H1 (cell line): ENCODE results near the gene GNB3. TPM values are rescaled to one million over a fixed set of nuclear protein-coding genes. Genes with fewer than 3 reads are reported as not detected.

Source experiments
- CTCF ChIA-PET: fragments of 300-600 bp; sonication (Branson Sonifier 250); formaldehyde crosslinking; loops from one replicate; lab custom pipeline; 2021; ENCODE audit not compliant: partially characterized antibody; lab: Charles Lee
- POLR2A ChIA-PET: fragments of 300-600 bp; sonication (Branson Sonifier 250); formaldehyde crosslinking; loops from one replicate; lab custom pipeline; 2021; ENCODE audit warnings: inconsistent platforms; ENCODE audit not compliant: partially characterized antibody; lab: Charles Lee
- DNase-seq, 2 experiments: peaks; one replicate each; pipeline versions ENCODE4 v3.0.0 to v3.0.0-alpha.2; 2010 to 2022; ENCODE audit warnings: low spot score in 2 of 2, low read depth in 1 of 2, mixed read lengths in 1 of 2
- FAIRE-seq: peaks from 2 replicates; lab custom pipeline; 2011; peaks lifted over from hg19 to GRCh38; lab: Jason Lieb, UNC
- H2AFZ ChIP-seq: 2 replicates; pipeline ENCODE4 v1.8.1; 2012; ENCODE audit warnings: low read length, inconsistent platforms
- H2AK5ac ChIP-seq: 2 replicates; pipeline ENCODE4 v1.6.1; 2013; ENCODE audit warnings: low read depth, low read length
- H2BK120ac ChIP-seq: replicated peaks from 2 replicates; pipeline ENCODE3; 2013; ENCODE audit warnings: low read depth, low read length, inconsistent platforms
- H2BK12ac ChIP-seq: 2 replicates; pipeline ENCODE4 v1.6.1; 2013; ENCODE audit warnings: low read depth, low read length
- H2BK15ac ChIP-seq: 2 replicates; pipeline ENCODE4 v1.6.1; 2013; ENCODE audit warnings: low read length
- H2BK20ac ChIP-seq: 2 replicates; pipeline ENCODE4 v1.6.1; 2013; ENCODE audit warnings: low read length
- H2BK5ac ChIP-seq: 2 replicates; pipeline ENCODE4 v1.6.1; 2013; ENCODE audit warnings: low read depth, low read length
- H3K14ac ChIP-seq: 2 replicates; pipeline ENCODE4 v1.6.1; 2013; ENCODE audit warnings: inconsistent platforms; ENCODE audit not compliant: insufficient read length
- H3K18ac ChIP-seq: 2 replicates; pipeline ENCODE4 v1.6.1; 2013; ENCODE audit warnings: low read length; ENCODE audit errors: extremely low read depth
- H3K23ac ChIP-seq: 2 replicates; pipeline ENCODE4 v1.6.1; 2013; ENCODE audit warnings: inconsistent platforms; ENCODE audit not compliant: insufficient read length
- H3K23me2 ChIP-seq: 2 replicates; pipeline ENCODE4 v1.6.1; 2013; ENCODE audit warnings: low read depth, low read length
- H3K27ac ChIP-seq: 2 replicates; pipeline ENCODE4 v1.6.1; 2011; ENCODE audit warnings: low read depth, low read length, inconsistent platforms
- H3K27me3 ChIP-seq, 4 experiments: replicated peaks in 1 of 4; 1 replicate in 1 of 4; 2 replicates in 3 of 4; pipeline versions ENCODE4 v1.6.1 to v1.8.1; 2011 to 2013; ENCODE audit warnings: low read length in 3 of 4, mild to moderate bottlenecking in 3 of 4, inconsistent platforms in 2 of 4, mixed read lengths in 2 of 4, moderate library complexity in 1 of 4; ENCODE audit not compliant: control insufficient read depth in 3 of 4, insufficient read depth in 3 of 4; ENCODE audit errors: extremely low read depth in 1 of 4
- H3K36me3 ChIP-seq, 4 experiments: 2 replicates each; pipeline versions ENCODE4 v1.6.1 to v1.8.1; 2011 to 2013; ENCODE audit warnings: mild to moderate bottlenecking in 4 of 4, low read length in 3 of 4, moderate library complexity in 2 of 4, control low read depth in 1 of 4, inconsistent platforms in 1 of 4; ENCODE audit not compliant: insufficient read depth in 4 of 4, control insufficient read depth in 2 of 4
- H3K4ac ChIP-seq: replicated peaks from 2 replicates; pipeline ENCODE3; 2013; ENCODE audit warnings: low read length, low read depth, mixed read lengths, inconsistent platforms; ENCODE audit not compliant: insufficient read length
- H3K4me1 ChIP-seq, 4 experiments: replicated peaks in 1 of 4; 1 replicate in 1 of 4; 2 replicates in 3 of 4; pipeline versions ENCODE4 v1.6.1 to v1.8.1; 2011 to 2013; ENCODE audit warnings: low read length in 3 of 4, inconsistent platforms in 2 of 4, mixed read lengths in 1 of 4; ENCODE audit not compliant: insufficient read depth in 4 of 4, control insufficient read depth in 3 of 4
- H3K4me2 ChIP-seq, 2 experiments: 2 replicates each; pipeline versions ENCODE4 v1.6.1 to v1.8.1; 2011 to 2013; ENCODE audit warnings: low read depth in 2 of 2, low read length in 2 of 2, control low read depth in 1 of 2, inconsistent platforms in 1 of 2, mild to moderate bottlenecking in 1 of 2; ENCODE audit not compliant: insufficient read depth in 1 of 2
- H3K4me3 ChIP-seq, 4 experiments: fragments of 200-600, 300-600 bp in 1 of 4; sonication (generic), shearing (Covaris generic), sonication (Bioruptor Twin) in 1 of 4; 2 replicates each; pipeline versions ENCODE4 v1.5.1 to v1.8.1; 2011 to 2016; ENCODE audit warnings: low read length in 4 of 4, low read depth in 3 of 4, control low read depth in 2 of 4, inconsistent platforms in 2 of 4, mild to moderate bottlenecking in 2 of 4, mixed read lengths in 1 of 4, moderate library complexity in 1 of 4; ENCODE audit not compliant: insufficient read depth in 2 of 4; ENCODE audit errors: extremely low read depth in 1 of 4
- H3K56ac ChIP-seq: replicated peaks from 2 replicates; pipeline ENCODE3; 2013; ENCODE audit warnings: low read depth, mild to moderate bottlenecking, mixed read lengths, low read length, inconsistent platforms; ENCODE audit not compliant: insufficient read length
- H3K79me1 ChIP-seq: 2 replicates; pipeline ENCODE4 v1.6.1; 2013; ENCODE audit warnings: low read depth, low read length, control low read depth
- H3K79me2 ChIP-seq, 2 experiments: 2 replicates each; pipeline versions ENCODE4 v1.6.1 to v1.8.1; 2012 to 2013; ENCODE audit warnings: low read length in 2 of 2, mild to moderate bottlenecking in 2 of 2, inconsistent platforms in 1 of 2; ENCODE audit not compliant: insufficient read depth in 2 of 2, control insufficient read depth in 1 of 2
- H3K9ac ChIP-seq, 4 experiments: replicated peaks in 1 of 4; 1 replicate in 1 of 4; 2 replicates in 3 of 4; pipeline versions ENCODE4 v1.6.1 to v1.8.1; 2011 to 2013; ENCODE audit warnings: low read depth in 3 of 4, low read length in 3 of 4, control low read depth in 2 of 4, mild to moderate bottlenecking in 2 of 4, moderate library complexity in 2 of 4, inconsistent platforms in 1 of 4; ENCODE audit errors: extremely low read depth in 1 of 4
- H3K9me3 ChIP-seq, 2 experiments: 2 replicates each; pipeline versions ENCODE4 v1.6.1 to v1.8.1; 2012 to 2013; ENCODE audit warnings: mild to moderate bottlenecking in 2 of 2, moderate library complexity in 2 of 2, control low read depth in 1 of 2, inconsistent platforms in 1 of 2, low read depth in 1 of 2, low read length in 1 of 2, mixed read lengths in 1 of 2; ENCODE audit not compliant: insufficient read depth in 2 of 2
- H4K20me1 ChIP-seq, 2 experiments: replicated peaks in 1 of 2; 2 replicates each; pipeline versions ENCODE3 to v1.8.1; 2011 to 2013; ENCODE audit warnings: inconsistent platforms in 2 of 2, low read length in 2 of 2, mild to moderate bottlenecking in 1 of 2; ENCODE audit not compliant: insufficient read depth in 2 of 2, control insufficient read depth in 1 of 2
- H4K5ac ChIP-seq: 2 replicates; pipeline ENCODE4 v1.6.1; 2013; ENCODE audit warnings: low read length, low read depth, mixed read lengths, inconsistent platforms; ENCODE audit not compliant: insufficient read length
- H4K8ac ChIP-seq: 2 replicates; pipeline ENCODE4 v1.8.0; 2013; ENCODE audit warnings: mild to moderate bottlenecking, moderate library complexity, low read length, inconsistent platforms; ENCODE audit not compliant: insufficient read depth; ENCODE audit errors: extremely low read depth
- H4K91ac ChIP-seq: replicated peaks from 2 replicates; pipeline ENCODE3; 2013; ENCODE audit warnings: low read length, mixed read lengths, inconsistent platforms; ENCODE audit not compliant: insufficient read length
- CBX5 ChIP-seq: fragments of 300-800, 300-1000 bp; sonication (generic); IDR thresholded peaks from 2 replicates; pipeline ENCODE4 v1.7.1; 2016; ENCODE audit warnings: antibody characterized with exemption, low read length, low read depth
- CEBPB ChIP-seq: IDR thresholded peaks from 2 replicates; pipeline ENCODE4 v1.6.1; 2012; ENCODE audit warnings: low read depth, low read length
- GABPA ChIP-seq: IDR thresholded peaks from 2 replicates; pipeline ENCODE4 v1.6.1; 2011; ENCODE audit warnings: mild to moderate bottlenecking, low read length, moderate library complexity, borderline replicate concordance; ENCODE audit not compliant: insufficient read depth
- JUN ChIP-seq: IDR thresholded peaks from 2 replicates; pipeline ENCODE4 v1.6.1; 2011; ENCODE audit warnings: low read depth, mild to moderate bottlenecking, improper control_type of control experiment, low read length
- KDM4A ChIP-seq: IDR thresholded peaks from one replicate; pipeline ENCODE4 v1.7.1; 2012; ENCODE audit warnings: low read depth, mild to moderate bottlenecking, moderate library complexity, low read length, inconsistent platforms; ENCODE audit not compliant: severe bottlenecking
- SAP30 ChIP-seq: fragments of 300-600 bp; sonication (generic); IDR thresholded peaks from 2 replicates; pipeline ENCODE4 v1.7.1; 2012; ENCODE audit warnings: low read length, moderate library complexity, mild to moderate bottlenecking, inconsistent platforms; ENCODE audit not compliant: insufficient read depth, insufficient replicate concordance
- SP2 ChIP-seq: IDR thresholded peaks from 2 replicates; pipeline ENCODE4 v1.6.1; 2012; ENCODE audit warnings: mild to moderate bottlenecking, low read length, inconsistent platforms
- TAF7 ChIP-seq: optimal IDR thresholded peaks from 2 replicates; pipeline ENCODE3; 2011; ENCODE audit warnings: low read depth, mild to moderate bottlenecking, inconsistent platforms, low read length, moderate library complexity, borderline replicate concordance
- TCF12 ChIP-seq: IDR thresholded peaks from 2 replicates; pipeline ENCODE4 v1.6.1; 2011; ENCODE audit warnings: low read depth, mild to moderate bottlenecking, low read length
- WGBS, 2 experiments: shearing (Covaris generic) in 1 of 2; methylation state at CpG; one replicate each; pipeline versions ENCODE4 v1.1.6 to v1.1.7; 2013 to 2015; ENCODE audit warnings: low lambda C conversion rate in 2 of 2, mixed read lengths in 2 of 2, inconsistent platforms in 1 of 2, low coverage in 1 of 2, missing lambda C conversion rate in 1 of 2; ENCODE audit not compliant: insufficient replicate concordance in 2 of 2, insufficient coverage in 1 of 2, insufficient read length in 1 of 2; ENCODE audit errors: extremely low coverage in 1 of 2, missing lambda C conversion rate in 1 of 2; 5-methylcytosine and 5-hydroxymethylcytosine counted together
- polyA plus RNA-seq, 7 experiments: library from polyadenylated mRNA; depleted of rRNA in 3 of 7; stranded (reverse) in 5 of 7; unstranded in 2 of 7; fragments of >200 nt in 5 of 7; fragments of 200-250 nt in 2 of 7; gene quantifications; 1 replicate in 5 of 7; 2 replicates in 1 of 7; 4 replicates in 1 of 7; pipeline versions ENCODE4 v1.2.1 to v1.2.3, GENCODE V29; 2011 to 2013; ENCODE audit warnings: missing spikeins in 2 of 7, mixed read lengths in 2 of 7
- total RNA-seq: library from RNA; stranded (reverse); fragmentation: NEBNext Ultra II Directional; extraction: Animal tissue kit (Norgen Biotek cat#: 25700); gene quantifications from 2 replicates; pipeline ENCODE4 v1.2.1, GENCODE V29; 2021

Gene GNB3
- total and polyA plus RNA-seq, 2 of the 8 experiments (the other 6 are each of a cell fraction or from before 2014, with no cell fraction given) = 9.9 TPM

DNA sequence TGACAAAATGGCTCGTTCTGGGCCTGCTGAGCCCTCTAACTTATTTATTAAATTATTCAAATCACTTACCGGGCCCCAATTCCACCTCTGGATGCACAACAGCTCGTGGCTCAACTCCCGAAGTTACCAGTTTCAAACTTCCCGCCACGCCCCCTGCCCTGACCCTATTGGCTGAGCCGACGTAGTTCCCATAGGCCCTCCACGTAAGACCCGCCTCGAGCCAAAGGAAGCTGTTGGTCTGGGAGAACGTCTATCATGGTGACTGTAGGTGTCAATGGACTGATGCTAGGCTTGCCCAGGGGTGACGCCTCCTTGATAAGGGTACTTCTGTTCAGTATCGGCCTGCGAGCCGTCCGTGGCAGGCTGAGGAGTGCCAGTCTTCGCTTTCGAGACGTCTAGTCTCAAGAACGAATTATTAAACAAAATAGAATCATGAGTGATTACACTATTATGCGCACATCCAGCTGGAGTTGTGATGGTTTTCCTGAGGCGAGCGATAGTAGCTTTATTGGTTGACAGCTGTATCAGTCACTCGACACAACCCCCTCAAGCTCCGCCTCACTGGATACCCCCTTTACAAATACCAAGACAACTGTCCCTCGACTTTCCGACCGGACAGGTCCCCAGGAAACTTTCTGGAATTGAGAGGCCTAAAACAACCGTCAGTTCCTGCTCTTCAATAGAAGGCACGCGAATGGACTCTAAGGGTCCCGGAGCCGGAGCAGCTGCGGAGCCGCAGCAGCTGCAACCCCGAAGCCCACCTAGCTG, 10.6 kb downstream of the GNB3 start, which contains the start of gene CDCA3:
Gene CDCA3, minus strand, starts transcription at position 134 of the 768 bp plus-strand sequence. CDS start 334 bp downstream, outside the sequence.
- DNase-seq (peak in 1 of 2 experiments; percentile 94), FAIRE-seq (peak; percentile 96)
- no peaks in the 10 kb centered on the region for H3K27me3 ChIP-seq
- peak within 1 kb of the TSS; percentile 81 for H4K91ac ChIP-seq
- H4K5ac ChIP-seq = peak within 1 kb of the TSS; percentile 92
- H3K4ac ChIP-seq = peak within 1 kb of the TSS; percentile 59
- POLR2A ChIA-PET = interaction anchor here (0.6 to 25.7 kb wide), 28 partner anchors 16 to 528 kb away, joined by 3 to 588 read pairs (median 4); partner anchors contain the start of genes C12orf57, COPS7A, ENO2 and GAPDH
- H3K9me3 ChIP-seq = no peaks in the 10 kb centered on the region
- H4K8ac ChIP-seq = peak within 1 kb of the TSS; percentile 93
- peaks cover 12% of the 10 kb centered on the region for H3K23me2 ChIP-seq
- H3K4me3 ChIP-seq = peak within 1 kb of the TSS; percentile 79 to 94 (median 88)
- peak within 1 kb of the TSS; percentile 29; the same call in 1 of the 2 replicates for H2BK12ac ChIP-seq
- peak within 1 kb of the TSS; percentile 75 to 84 (median 78) for H3K9ac ChIP-seq
- 0 out of 2 replicates have a peak within 1 kb of the TSS, but pooled peaks have one; percentile 63 for H2BK15ac ChIP-seq
- H2AFZ ChIP-seq = peak within 1 kb of the TSS; percentile 91
- CTCF ChIA-PET = interaction anchor here (0.5 to 19.8 kb wide), 14 partner anchors 14 to 1004 kb away, joined by 3 to 292 read pairs (median 4); partner anchors contain the start of genes GNB3, MLF2, P3H3 and SPSB2
- H2BK20ac ChIP-seq = no peak within 1 kb of the TSS
- H3K18ac ChIP-seq = peak within 1 kb of the TSS; percentile 98
- H2BK120ac ChIP-seq = no peak within 1 kb of the TSS
- H2BK5ac ChIP-seq = peak within 1 kb of the TSS; percentile 89
- WGBS, 2 experiments = 2% methylated on average over 36 of the region's 37 CpGs; no CpG with 5 or more reads in 1 of the 2 experiments
- peaks cover 2% of the 10 kb centered on the region for H3K79me1 ChIP-seq
- peaks cover 0 to 14% (median 3%) of the 10 kb centered on the region in 4 experiments; a peak in 5 of 7 replicates for H3K4me1 ChIP-seq
- no peak within 1 kb of the TSS for H3K23ac ChIP-seq
- H4K20me1 ChIP-seq = peaks cover 0 to 3% of the 10 kb centered on the region in 2 experiments
- H3K14ac ChIP-seq = peak within 1 kb of the TSS; percentile 57
- peaks cover 9 to 33% (median 23%) of the 10 kb centered on the region in 4 experiments; a peak in 7 of 8 replicates for H3K36me3 ChIP-seq
- peak within 1 kb of the TSS; percentile 65 to 96 for H3K4me2 ChIP-seq
- peak within 1 kb of the TSS; percentile 77; the same call in 1 of the 2 replicates for H3K27ac ChIP-seq
- H2AK5ac ChIP-seq = no peak within 1 kb of the TSS
- peaks cover 0 to 29% of the 10 kb centered on the region in 2 experiments; a peak in 2 of 4 replicates for H3K79me2 ChIP-seq
- H3K56ac ChIP-seq = peak within 1 kb of the TSS; percentile 85
- TF ChIP-seq CBX5 = no peak
- TF ChIP-seq SP2 = peak; percentile 85
- TF ChIP-seq TAF7 = peak; percentile 67
- no peak for TF ChIP-seq JUN
- TF ChIP-seq TCF12 = no peak
- TF ChIP-seq SAP30 = peak; percentile 99
- TF ChIP-seq CEBPB = no peak
- TF ChIP-seq GABPA = no peak
- peak; percentile 19 for TF ChIP-seq KDM4A
